GM12864 (cell line): Measurements from ENCODE around the gene KCNIP1.

Source experiments
- DNase-seq: peaks from one replicate; pipeline ENCODE4 v3.0.0-alpha.2; 2011; ENCODE audit warnings: low read depth
- H3K4me3 ChIP-seq: 2 replicates; pipeline ENCODE4 v1.5.1; 2011; ENCODE audit warnings: mild to moderate bottlenecking, low read depth, low read length, control low read depth
- CTCF ChIP-seq: IDR thresholded peaks from 2 replicates; pipeline ENCODE4 v1.5.1; 2011; ENCODE audit warnings: low read depth, mild to moderate bottlenecking, moderate library complexity, low read length, control low read depth, inconsistent platforms; ENCODE audit errors: missing control alignments

KCNIP1 gene

DNA sequence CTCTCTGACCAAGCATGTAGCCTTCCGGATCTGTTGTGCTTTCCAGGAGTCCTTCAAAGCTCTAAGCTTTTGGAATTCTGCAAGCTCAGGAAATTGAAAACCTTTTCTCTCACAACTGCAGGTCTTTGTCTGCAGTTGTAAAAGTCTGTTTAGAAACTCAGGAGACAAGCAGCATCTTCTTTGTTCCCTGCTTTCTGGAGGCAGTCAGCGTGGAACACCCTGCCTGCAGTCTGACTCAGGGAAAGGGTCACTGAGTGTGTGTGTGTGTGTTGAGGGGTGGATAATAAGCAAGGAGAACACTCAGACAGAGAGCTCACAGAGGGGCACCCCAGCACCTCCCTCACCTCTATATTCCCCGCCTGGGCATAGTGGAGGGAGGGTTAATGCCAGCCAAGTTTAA lies 29.1 kb downstream of the KCNIP1 start:
- DNase-seq = no peak
- no peak overlapping the region for H3K4me3 ChIP-seq
- TF ChIP-seq CTCF = no peak

- H3K4me3 ChIP-seq = no peak overlapping the region
- TF ChIP-seq CTCF = no peak
- no peak for DNase-seq
These were observed 29.6 kb downstream of the KCNIP1 start for GRCh38 chr5:170533383-170533782.

GRCh38 chr5:170534177-170534576 lies 30.4 kb downstream of the KCNIP1 start:
- TF ChIP-seq CTCF = no peak
- DNase-seq = no peak
- no peak overlapping the region for H3K4me3 ChIP-seq

DNA sequence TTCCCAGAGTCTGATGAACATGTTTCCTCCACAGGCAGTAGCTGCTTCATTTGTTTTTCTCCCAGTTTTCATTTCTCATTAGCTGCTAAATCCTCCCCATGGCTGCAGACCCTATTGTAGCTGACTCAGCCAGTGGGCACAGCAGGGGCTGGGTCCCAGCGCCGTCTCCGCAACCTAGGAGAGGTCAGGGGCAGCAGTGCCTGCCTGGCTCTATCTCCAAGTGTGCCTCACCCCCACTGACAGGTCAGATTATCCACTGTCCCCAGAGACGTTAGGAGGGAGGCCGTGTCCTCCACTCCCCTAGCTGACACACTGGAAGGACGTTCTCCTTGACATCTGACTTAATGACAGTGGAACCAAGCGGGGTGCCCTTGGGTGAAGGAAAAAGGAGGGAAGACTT lies 31.1 kb downstream of the KCNIP1 start:
- no peak for TF ChIP-seq CTCF
- H3K4me3 ChIP-seq = no peak overlapping the region
- no peak for DNase-seq

DNA sequence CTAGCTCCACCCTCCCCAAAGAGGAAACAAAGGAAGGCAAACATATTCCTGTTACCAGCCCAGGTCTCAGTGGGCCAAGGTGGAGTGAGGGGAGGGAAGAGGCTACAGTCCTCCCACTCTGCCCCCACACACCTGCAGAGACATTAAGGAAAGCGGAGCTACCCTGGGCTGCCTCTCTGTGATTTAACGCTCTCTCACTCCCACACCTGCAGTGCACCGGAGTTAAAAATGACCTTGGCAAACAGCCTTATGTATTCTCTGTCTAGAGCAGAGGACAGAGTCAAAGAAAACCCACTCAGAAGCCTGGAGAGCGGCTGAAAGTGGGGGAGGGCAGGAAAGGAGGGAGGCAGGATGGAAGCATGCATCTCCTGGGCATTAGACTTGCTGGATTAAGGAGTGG lies 32.7 kb downstream of the KCNIP1 start:
- no peak overlapping the region for H3K4me3 ChIP-seq
- TF ChIP-seq CTCF = no peak
- no peak for DNase-seq

DNA sequence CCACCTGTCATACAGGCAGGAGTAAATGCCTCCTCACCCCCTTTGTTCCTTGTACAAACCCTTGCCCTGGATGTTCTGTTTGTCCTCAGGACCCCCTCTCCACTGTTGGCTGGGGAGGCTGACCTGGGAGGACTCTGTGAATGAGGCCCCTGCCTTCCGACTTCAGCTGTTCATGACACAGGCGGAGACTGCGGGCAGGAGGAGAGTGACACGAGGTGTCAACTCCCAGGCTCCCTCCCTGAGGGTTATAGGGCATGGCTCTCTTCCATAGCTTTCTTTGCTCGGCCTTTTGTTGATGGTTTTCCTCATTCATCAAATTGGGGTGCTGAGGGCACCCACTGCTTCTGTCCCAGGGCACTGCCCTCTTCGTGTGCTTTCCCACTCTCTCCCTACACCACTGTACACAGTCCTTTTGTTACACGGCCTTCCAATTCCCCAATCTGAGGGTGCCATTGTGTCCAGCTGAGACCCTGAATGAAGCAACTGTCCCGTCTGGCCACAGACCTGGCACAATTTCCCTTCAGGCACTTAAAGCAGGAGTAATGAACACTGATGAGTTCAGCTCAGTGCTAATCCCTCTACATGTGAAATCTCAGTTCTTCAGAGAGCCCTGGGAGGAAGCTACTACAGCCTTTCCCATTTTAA lies 33.8 kb downstream of the KCNIP1 start:
- no peak for DNase-seq
- H3K4me3 ChIP-seq = no peak overlapping the region
- TF ChIP-seq CTCF = no peak

- no peak overlapping the region for H3K4me3 ChIP-seq
- no peak for TF ChIP-seq CTCF
- no peak for DNase-seq
These were observed 34.3 kb downstream of the KCNIP1 start for GRCh38 chr5:170538096-170538465.
